ENCODE results near the gene TRAPPC2. TPM values are rescaled to one million over a fixed set of nuclear protein-coding genes. Genes with fewer than 3 reads are reported as not detected.

Gene TRAPPC2
- total RNA-seq, 1 experiment from 2014 or later, result 19.5 TPM

DNA sequence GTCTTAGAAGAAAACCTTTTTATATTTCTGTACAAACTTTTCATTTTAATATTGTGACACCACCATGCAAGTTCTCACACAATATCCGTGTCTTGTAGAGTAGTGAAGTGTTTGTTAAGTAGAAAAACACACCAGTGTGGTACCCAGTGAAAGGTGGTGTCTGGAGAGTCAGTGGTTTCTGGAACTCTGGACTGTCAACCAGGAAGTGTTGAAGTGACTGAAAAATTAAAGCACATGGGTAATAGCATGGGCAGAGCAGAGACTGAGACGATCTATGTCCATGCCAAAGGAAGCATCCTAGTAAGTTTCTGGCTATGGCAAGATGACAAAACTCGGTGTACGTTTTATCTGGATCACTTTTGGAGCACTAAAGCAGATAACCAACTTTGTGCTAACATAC lies 23.3 kb downstream of the TRAPPC2 start:
- intact Hi-C loops (cut with micrococcal nuclease; ENCODE audit: unreplicated experiment), result no loop called here
- peaks cover 23% of the 10 kb centered on the region for H3K36me3 ChIP-seq (ENCODE audit: insufficient read depth, low read length, poor library complexity, severe bottlenecking)
- CTCF ChIA-PET, result no interaction called here

DNA sequence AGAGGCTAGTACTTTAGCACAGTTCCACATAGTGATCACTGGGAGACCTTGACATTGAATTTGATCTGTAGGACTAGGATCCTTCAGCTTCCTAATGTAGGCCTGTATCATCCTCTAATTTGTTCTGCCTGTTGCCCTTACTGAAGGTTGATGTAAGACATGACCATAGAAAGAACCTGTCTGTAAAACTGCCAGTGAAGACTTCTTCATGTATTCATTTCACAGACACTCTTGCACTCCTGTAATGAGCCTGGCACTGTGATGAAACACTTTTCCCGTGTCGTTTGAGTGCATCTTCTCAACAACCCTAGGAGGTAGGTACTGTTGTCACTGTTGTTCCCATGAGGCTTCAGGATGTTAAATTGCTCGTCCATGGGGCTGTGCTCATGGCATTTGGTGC lies 30.8 kb downstream of the TRAPPC2 start:
- no peak for TF ChIP-seq EZH2 (IDR thresholded peaks at IDR 0.05; ENCODE audit: borderline replicate concordance, low read depth, low read length, poor library complexity, severe bottlenecking)
- TF ChIP-seq, protein P1, sequence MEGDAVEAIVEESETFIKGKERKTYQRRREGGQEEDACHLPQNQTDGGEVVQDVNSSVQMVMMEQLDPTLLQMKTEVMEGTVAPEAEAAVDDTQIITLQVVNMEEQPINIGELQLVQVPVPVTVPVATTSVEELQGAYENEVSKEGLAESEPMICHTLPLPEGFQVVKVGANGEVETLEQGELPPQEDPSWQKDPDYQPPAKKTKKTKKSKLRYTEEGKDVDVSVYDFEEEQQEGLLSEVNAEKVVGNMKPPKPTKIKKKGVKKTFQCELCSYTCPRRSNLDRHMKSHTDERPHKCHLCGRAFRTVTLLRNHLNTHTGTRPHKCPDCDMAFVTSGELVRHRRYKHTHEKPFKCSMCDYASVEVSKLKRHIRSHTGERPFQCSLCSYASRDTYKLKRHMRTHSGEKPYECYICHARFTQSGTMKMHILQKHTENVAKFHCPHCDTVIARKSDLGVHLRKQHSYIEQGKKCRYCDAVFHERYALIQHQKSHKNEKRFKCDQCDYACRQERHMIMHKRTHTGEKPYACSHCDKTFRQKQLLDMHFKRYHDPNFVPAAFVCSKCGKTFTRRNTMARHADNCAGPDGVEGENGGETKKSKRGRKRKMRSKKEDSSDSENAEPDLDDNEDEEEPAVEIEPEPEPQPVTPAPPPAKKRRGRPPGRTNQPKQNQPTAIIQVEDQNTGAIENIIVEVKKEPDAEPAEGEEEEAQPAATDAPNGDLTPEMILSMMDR (conservative IDR thresholded peaks at IDR 0.05; ENCODE audit: low read depth, low read length), result no peak
- BruUV-seq (replicated peaks), result no TSS peak
- intact Hi-C loops (cut with micrococcal nuclease; ENCODE audit: unreplicated experiment), result no loop called here

More for the DNA sequence above, 23.3 kb downstream of the TRAPPC2 start:
- no peak overlapping the region for H3K27ac ChIP-seq (ENCODE audit: low read depth, low read length, poor library complexity, severe bottlenecking)
- DNase-seq (ENCODE audit: low spot score), result no peak
- TF ChIP-seq EZH2 (IDR thresholded peaks at IDR 0.05; ENCODE audit: borderline replicate concordance, low read depth, low read length, poor library complexity, severe bottlenecking), result no peak
- TF ChIP-seq, protein P1 (conservative IDR thresholded peaks at IDR 0.05; ENCODE audit: low read depth, low read length), result no peak
- POLR2A ChIA-PET (ENCODE audit: low non-redundant PET), result no interaction called here
- no peaks in the 10 kb centered on the region for H3K27me3 ChIP-seq (replicated peaks; ENCODE audit: insufficient read depth, low read depth, low read length, poor library complexity)
- no peak overlapping the region for H3K4me3 ChIP-seq (ENCODE audit: low read depth, low read length, poor library complexity, severe bottlenecking)
- BruUV-seq (replicated peaks), result no TSS peak
- no peaks in the 10 kb centered on the region for H3K4me1 ChIP-seq (ENCODE audit: insufficient read depth, low read length, poor library complexity, severe bottlenecking)
- H3K9me3 ChIP-seq (ENCODE audit: low read depth, low read length, poor library complexity, severe bottlenecking), result no peaks in the 10 kb centered on the region

DNA sequence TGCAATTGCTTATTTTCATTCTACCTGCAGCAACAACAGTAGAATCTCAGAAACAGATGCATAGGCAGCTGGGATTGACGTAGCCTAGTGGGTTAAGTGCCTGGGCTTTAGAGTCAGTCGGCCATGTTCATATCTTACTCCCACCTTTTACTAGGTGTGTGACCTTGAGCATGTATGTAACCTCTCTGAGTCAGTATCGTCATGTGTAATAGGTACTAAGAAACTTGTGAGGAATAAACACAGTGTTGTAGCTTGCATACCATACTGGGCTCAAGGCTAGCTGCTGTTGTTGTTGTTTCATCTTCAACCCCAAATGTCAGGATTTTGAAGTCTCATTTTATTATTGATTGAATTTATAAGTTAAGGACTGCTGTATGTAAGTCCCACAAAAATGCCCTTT lies 31.3 kb downstream of the TRAPPC2 start:
- Histone ChIP-seq H3K27ac (ENCODE audit: low read depth, low read length, poor library complexity, severe bottlenecking) (no peak overlapping the region), H3K4me3 (ENCODE audit: low read depth, low read length, poor library complexity, severe bottlenecking) (no peak overlapping the region), H3K9me3 (ENCODE audit: low read depth, low read length, poor library complexity, severe bottlenecking) (no peaks in the 10 kb centered on the region), H3K4me1 (ENCODE audit: insufficient read depth, low read length, poor library complexity, severe bottlenecking) (peaks cover 15% of the 10 kb centered on the region), H3K27me3 (replicated peaks; ENCODE audit: insufficient read depth, low read depth, low read length, poor library complexity) (no peaks in the 10 kb centered on the region), H3K36me3 (ENCODE audit: insufficient read depth, low read length, poor library complexity, severe bottlenecking) (peaks cover under 1% of the 10 kb centered on the region)
- no TSS peak for BruUV-seq (replicated peaks)
- POLR2A ChIA-PET (ENCODE audit: low non-redundant PET), result no interaction called here
- CTCF ChIA-PET, result no interaction called here
- no peak for DNase-seq (ENCODE audit: low spot score)
- intact Hi-C loops (cut with micrococcal nuclease; ENCODE audit: unreplicated experiment), result no loop called here
- TF ChIP-seq, protein P1 (conservative IDR thresholded peaks at IDR 0.05; ENCODE audit: low read depth, low read length), result no peak
- no peak for TF ChIP-seq EZH2 (IDR thresholded peaks at IDR 0.05; ENCODE audit: borderline replicate concordance, low read depth, low read length, poor library complexity, severe bottlenecking)

More for the DNA sequence above, 30.8 kb downstream of the TRAPPC2 start:
- Histone ChIP-seq H3K27me3 (replicated peaks; ENCODE audit: insufficient read depth, low read depth, low read length, poor library complexity) (no peaks in the 10 kb centered on the region), H3K36me3 (ENCODE audit: insufficient read depth, low read length, poor library complexity, severe bottlenecking) (peaks cover 2% of the 10 kb centered on the region), H3K27ac (ENCODE audit: low read depth, low read length, poor library complexity, severe bottlenecking) (no peak overlapping the region), H3K4me1 (ENCODE audit: insufficient read depth, low read length, poor library complexity, severe bottlenecking) (peaks cover 11% of the 10 kb centered on the region), H3K4me3 (ENCODE audit: low read depth, low read length, poor library complexity, severe bottlenecking) (no peak overlapping the region), H3K9me3 (ENCODE audit: low read depth, low read length, poor library complexity, severe bottlenecking) (no peaks in the 10 kb centered on the region)
- CTCF ChIA-PET, result no interaction called here
- no peak for DNase-seq (ENCODE audit: low spot score)
- POLR2A ChIA-PET (ENCODE audit: low non-redundant PET), result no interaction called here
